GM15510 (cell line): Measurements from ENCODE around the gene SETBP1.
A peak's percentile ranks its signal among the peaks of the same experiment; 100 is the strongest.

Experiments used
- POLR2A ChIP-seq: IDR thresholded peaks from 3 replicates; pipeline ENCODE4 v1.6.1; 2011; ENCODE audit warnings: borderline replicate concordance; ENCODE audit not compliant: insufficient read length; ENCODE audit errors: extremely low read depth

Gene SETBP1

DNA sequence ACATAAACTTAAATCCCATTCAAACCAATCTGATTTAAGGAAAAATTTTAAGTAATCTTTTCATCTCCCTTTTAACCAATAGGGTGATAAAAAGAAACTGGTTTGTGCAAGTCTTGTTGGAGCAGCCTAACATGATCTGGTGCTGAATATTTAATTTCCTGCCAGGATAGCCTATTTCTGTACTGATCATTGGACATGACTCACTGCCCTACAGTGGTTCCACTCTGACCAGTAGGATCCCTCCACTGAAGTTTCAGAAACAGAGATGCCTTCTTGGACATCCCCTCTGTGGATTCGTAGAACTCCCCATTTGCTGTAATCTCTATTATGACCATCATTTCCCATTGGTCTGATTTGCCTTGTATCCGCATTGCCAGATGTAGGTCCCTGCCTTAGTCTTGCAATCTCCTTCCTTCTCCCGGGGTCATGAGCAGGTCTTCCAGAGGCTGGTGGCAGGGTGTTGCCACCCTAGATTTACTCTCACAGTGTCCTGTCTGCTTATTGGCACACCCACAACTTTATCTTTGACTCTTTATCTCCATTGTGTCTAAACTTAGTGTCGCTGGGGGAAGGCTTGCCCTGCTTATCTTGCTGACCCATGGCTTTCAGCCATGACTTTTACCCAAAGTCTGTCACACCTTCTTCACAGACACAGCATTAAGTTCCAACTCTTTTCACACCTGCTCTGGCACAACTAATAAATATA lies 12.3 kb upstream of the SETBP1 start:
- TF ChIP-seq POLR2A: no peak

DNA sequence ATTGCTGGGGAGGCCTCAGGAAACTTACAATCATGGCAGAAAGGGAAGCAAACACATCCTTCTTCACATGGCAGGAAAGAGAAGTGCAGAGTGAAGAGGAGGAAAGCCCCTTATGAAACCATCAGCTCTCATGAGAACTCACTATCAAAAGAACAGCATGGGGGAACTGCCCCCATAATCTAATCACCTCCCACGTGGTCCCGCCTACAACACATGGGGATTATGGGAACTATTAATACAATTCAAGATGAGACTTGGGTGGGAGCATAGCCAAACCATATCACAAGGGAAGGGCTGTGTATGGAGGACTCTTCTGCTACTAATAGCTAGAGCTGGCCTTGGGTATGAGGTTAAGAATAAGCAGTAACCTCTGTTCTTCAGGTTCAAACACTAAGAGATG lies 8.8 kb upstream of the SETBP1 start:
- TF ChIP-seq POLR2A: no peak

DNA sequence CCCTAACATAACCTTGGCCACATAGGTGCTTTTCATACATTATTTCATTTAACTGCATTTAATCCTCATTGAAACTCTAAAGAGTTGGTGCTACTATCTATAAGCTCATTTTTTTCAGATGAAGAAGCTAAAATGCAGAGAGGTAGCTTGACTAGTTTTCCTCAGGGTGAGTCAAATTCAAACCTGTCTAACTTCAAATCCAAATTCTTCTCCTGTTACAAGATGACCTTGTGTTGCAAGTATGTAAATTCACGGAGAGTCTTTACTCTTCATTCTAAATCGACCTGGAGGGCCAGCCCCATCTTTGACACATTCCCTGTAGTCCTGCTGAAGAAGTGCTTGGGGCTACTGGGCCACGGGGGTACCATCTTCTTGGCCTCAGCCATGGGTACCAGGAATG lies 8.2 kb upstream of the SETBP1 start:
- no peak for TF ChIP-seq POLR2A

DNA sequence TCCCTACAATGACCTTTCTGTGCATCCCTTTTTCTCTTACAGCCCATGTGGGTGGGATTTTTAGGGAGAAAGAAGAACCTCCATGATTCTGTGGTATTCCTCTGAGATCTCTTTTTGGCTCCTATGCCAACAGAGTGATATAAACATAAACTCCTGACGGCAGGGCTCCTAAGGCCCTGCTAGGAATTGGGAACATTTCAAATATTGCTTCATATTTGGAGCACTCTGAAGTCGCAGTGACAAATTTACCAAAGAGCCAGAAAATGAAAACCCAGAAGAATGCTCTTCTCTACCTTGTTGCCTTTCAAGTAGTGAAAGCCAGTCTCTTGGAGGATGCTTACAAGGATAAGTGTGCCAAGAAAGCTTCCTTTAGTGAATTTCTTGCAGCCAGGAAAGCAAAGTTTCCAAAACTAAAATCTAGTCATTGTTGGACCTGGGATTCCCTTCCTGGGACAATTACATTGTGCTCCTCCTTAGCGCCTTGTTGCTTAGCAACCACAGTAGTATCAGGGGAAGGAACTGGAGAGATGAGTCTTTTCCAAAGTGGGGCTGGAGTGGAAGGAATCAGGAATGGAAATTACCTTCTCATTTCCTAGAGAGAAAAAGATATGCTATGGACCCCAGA lies 7.3 kb upstream of the SETBP1 start:
- TF ChIP-seq POLR2A: no peak

DNA sequence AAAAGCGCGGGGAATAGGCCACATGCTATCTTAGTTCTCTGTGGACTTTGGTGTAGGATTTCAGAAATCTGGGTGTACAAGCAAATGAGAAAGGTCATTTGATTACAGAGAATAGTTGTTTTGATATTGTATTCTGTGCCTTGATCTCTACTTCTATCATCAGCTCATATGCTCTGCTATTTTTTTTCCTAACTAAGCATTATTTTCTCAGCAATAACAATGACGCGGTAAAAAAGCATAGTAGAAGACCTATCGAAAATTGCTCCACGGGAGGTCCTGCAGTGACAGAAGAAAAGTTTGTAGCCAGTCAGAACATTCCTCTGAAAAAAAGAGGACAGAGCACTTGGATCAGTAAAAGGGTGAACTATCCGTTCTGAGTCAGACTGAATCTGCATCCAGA lies 2.8 kb upstream of the SETBP1 start:
- no peak for TF ChIP-seq POLR2A

DNA sequence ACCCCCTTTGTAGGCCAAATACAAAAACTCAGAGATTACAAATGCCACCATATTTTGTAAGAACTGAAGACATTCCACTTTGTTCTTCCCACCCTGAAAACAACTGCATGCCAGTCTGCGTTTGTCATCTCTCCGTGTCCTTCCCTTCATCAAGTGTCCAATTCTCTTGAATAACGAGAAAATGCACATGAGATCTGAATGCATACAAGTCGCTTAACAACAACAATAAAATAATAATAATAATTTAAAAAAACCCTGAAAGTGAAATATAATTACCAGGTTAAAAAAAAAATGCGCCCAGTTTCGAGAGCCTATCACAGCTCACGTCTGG lies 2.0 kb upstream of the SETBP1 start:
- TF ChIP-seq POLR2A: no peak

DNA sequence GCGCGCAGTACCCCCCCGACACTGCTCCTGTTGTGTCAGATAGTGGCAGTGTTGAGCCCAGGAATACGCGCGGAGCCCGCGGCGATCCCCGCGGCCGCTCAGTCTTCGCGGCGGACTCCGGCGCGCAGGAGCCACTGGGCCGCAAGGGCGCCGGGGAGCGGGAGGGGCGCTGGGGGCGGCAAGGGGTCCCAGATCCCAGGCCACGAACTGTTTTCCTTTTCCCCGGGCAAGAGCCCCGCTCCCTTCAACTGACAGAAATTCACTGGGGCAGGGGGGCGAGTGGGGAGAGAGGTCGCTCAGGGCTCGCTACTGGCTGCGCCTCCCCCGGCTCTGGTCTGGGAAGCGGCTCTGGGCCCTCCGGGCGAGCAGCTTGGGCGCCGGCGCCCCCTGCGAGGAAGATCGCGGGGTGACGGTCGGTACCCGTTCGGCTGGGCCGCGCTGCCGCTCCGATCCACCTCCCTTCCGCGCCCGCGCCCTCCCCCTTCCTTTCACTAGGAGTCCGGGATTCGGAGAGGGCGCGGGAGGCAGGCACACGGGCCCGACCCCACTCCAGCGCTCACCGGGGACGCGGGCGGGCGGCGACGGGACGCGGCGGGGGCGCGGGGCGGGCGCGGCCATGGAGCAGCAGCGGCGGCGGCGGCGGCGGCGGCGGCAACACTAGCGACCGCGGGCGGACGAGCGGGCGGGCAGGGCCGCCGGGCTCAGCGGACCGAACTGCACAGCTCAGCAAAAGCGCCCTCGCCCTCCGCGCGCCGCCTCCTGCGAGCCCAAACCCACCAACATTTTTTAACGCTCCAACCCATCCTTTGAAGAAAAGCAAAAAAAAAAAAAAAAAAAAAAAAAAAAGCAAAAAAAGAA lies 1.4 kb upstream of the SETBP1 start:
- peak; percentile 68 for TF ChIP-seq POLR2A

DNA sequence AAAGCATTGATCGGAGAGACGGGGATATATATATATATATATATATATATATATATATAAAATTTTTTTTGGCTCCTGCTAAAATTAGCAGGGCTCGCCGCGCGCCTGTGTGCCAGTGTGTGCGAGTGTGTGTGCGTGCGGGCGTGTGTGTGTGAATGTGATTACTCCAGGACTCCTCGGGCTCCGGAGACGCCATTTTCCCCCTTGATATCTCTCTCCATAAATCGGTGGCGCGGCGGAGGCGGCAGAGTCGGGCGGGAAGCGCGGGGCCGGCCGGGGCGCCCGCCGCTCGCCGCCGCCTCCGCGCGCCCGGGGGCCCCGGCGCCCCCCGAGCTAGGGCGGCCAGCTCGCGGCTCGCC lies 795 bp upstream of the SETBP1 start:
- no peak for TF ChIP-seq POLR2A

DNA sequence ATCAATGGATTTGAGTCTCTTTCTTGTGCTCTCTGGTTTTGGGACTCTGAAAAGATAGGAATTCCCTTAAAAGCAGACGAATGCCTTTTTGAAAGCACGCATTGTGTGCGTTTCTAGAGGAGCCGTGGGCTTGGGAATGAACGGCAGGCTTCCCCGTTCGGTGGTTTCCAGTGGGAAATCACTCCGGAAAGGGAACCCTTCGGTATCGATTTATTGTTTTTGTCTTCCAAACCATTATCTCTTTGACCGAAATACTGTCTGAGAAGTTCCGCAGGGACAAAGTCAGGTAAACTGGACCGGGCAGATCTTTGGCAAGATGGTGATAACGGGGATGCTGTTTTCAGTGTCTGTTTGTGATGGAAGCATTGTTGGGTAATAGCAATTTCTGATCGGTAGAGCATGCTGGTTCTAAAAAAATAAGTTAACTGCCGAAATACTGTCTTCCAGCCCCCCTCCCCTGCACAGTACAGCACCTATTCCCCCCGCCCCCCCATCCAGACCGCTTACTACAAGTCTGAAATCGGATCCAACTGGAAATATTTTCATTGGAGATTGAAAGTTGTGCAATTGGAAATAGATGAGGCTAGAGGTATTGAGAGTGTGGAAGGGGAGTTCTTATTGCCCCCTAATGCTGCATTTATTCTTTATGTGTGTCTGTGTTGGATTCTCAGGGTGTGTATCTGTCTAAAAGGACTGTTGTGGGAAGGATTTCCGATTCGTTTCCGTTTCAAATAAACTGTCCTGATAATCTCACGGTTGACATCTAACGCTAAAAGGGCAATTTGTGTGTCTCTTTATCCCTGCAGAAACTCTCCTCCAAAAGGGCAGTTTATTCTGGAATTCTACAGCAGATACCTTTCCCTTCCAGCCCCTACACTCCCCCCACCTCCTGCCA lies 635 bp downstream of the SETBP1 start:
- TF ChIP-seq POLR2A: no peak

DNA sequence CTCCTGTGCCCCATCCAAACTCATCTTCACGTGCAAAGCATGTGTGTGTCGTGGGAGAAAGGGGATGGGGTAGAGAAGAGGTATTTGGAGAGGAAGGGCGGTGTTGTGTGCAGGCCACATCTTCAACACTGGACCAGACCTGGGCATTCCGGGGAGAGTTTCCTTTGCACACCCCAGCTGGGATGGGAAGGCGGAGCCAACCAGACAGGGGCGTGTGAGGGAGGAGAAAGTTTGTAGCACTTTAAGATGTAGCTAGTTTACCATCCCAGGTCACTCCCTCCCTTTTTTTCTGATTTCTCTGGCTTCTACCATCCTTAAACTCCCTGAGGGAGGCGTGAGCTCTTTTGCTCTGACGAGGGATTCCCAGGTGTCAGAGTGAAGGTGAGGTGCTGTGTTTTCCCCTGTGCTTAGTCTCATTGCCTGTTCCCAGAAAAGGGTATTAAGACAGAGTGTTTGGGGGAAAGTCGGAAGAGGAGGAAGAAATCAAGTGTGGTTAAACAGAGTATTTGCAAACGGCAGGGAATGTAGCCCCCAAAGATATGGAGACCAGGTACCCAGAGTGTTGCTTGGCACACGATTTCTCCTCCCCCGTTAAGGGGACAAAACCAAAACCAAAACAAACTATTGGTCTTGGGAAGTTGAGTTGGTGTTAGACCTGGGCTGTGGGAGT lies 1.6 kb downstream of the SETBP1 start:
- no peak for TF ChIP-seq POLR2A

DNA sequence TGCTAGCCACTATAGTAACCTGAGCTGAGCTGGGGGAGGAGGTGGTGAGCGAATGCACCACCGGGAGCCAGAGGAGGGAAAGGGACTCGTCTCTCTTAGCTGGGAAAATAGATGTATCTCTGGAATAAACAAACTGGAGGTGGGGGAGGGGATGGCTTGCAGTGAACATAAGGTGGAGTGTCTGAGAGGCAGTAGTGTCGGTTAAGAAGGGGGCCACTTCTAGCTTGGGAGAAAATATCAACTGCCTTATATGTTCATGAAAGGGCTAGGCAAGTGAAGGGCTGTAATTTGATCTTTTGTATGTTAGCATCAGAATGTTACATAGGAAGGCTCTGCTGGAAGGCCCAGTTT lies 2.2 kb downstream of the SETBP1 start:
- TF ChIP-seq POLR2A: no peak

DNA sequence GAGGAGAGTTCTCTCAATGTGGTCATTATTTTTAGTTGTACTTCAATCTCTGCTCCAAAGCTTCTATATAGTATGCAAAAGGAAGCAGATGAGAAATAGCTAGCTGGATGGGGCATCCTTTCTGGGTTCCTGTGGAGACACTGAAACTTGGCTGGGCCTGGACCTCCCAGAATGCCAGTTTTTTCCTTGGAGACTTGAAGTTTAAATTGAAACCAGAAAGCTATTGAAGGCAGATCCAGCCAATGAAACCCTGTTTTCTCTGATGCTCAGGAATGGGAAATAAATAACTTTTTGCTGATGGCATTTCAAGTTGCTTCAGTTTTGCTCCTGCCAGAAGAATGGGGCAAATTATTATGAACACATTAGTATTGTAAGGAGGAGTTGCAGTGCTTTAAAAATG lies 2.9 kb downstream of the SETBP1 start:
- no peak for TF ChIP-seq POLR2A

DNA sequence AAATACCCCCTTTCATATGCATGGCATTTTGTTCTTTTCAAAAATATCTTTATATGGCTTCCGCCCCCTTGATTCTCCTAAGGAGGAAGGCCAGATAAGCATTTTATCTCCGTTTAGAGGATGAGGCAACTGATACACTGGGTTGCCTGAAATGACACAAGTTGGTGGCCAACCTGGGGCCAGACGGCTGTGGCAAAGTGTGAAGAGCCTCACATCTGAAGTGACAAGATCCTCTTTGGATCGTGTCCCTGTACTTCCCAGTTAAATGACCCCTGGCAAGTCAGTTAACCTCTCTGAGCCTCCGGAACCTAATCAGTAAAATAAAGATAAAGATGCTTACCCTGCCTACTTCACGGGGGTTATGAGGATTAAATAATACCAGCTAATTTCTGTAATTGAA lies 4.6 kb downstream of the SETBP1 start:
- TF ChIP-seq POLR2A: no peak

DNA sequence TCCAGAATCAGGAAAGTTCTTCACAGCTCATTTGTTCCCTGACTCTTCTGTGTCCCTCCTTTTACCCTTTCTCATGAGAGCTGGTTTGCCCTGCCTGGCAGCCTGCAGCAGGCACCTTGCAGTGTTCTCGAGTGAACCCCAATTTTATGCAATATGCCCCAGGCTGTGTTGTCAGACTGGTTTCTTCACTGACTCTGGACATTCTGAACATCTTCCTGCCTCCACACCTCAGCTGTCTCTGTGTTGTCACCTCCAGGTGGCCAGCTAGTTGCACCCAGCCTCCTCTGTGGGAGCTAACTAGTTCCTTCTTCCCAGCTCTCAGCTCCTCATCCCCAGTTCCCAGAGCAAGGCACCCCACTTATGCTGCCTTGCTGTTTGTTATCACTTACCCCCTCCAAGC lies 5.5 kb downstream of the SETBP1 start:
- no peak for TF ChIP-seq POLR2A

DNA sequence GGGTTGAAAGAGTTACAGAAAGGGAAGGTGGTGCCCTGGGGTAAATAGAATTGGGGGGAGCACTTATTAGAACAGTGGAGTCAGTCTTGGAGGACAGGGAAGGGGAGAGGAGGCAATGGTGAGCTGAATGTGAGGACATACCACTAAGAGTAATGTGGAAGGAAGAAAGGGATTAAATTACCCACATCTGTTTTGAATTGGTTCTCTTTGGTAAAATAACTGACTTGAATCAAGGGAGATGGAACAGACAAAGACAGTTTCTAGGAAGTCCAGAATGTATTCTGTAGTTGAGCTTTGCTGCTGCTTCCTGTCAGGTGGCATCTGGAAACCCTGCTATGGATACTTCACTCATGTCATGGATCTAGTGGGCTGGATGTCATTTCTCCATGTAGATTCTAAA lies 6.7 kb downstream of the SETBP1 start:
- TF ChIP-seq POLR2A: no peak

DNA sequence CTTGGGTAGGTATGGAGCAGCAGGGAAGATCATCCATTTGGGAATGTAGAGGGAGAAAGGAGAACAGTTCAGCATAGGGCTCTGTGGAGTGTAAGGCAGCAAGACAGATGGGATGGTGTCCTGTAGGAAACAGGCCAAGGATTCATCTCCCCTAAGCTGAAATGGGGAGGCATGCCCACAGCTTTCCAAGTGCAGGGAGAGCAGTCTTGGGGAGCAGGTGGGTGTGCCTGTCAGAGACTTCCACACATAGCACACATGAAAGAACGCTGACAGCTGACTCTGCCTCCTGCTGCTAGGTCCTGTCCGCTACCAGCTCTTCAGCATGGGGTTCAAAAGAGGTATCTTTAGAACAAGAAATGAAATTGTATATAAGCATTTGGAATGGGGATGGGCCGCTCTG lies 9.0 kb downstream of the SETBP1 start:
- TF ChIP-seq POLR2A: no peak
